Globus pallidus (tissue), 1 donor: ENCODE data around the gene ALDH4A1.
"Not testable (repeated sequence)": the region's sequence is repeated elsewhere in the genome, so short reads cannot be mapped to it uniquely, and the experiment has no call there.

Source experiments
- DNase-seq: peaks from one replicate; pipeline ENCODE4 v3.0.0-alpha.2; 2015; ENCODE audit warnings: low spot score

The ALDH4A1 gene

GRCh38 chr1:18900303-18900841 lies 2.0 kb downstream of the ALDH4A1 start:
- DNase-seq = no peak

- DNase-seq = no peak
These were observed 2.8 kb downstream of the ALDH4A1 start for GRCh38 chr1:18899363-18900049.

GRCh38 chr1:18898567-18898966 lies 3.8 kb downstream of the ALDH4A1 start:
- DNase-seq = no peak

GRCh38 chr1:18895317-18895716 lies 7.0 kb downstream of the ALDH4A1 start:
- DNase-seq = no peak

GRCh38 chr1:18893120-18893519 lies 9.2 kb downstream of the ALDH4A1 start:
- DNase-seq = no peak

- DNase-seq = not testable (repeated sequence)
These were observed 10.5 kb downstream of the ALDH4A1 start for GRCh38 chr1:18891858-18892257.

- DNase-seq = no peak
These were observed 11.0 kb downstream of the ALDH4A1 start for GRCh38 chr1:18891426-18891780.

GRCh38 chr1:18890706-18891425 lies 11.5 kb downstream of the ALDH4A1 start:
- peak; percentile 53 for DNase-seq

- no peak for DNase-seq
These were observed 16.4 kb downstream of the ALDH4A1 start for GRCh38 chr1:18886003-18886335.

- DNase-seq = no peak
These were observed 16.9 kb downstream of the ALDH4A1 start for GRCh38 chr1:18885311-18886002.

GRCh38 chr1:18884727-18885126 lies 17.6 kb downstream of the ALDH4A1 start:
- no peak for DNase-seq

- DNase-seq = no peak
These were observed 18.0 kb downstream of the ALDH4A1 start for GRCh38 chr1:18884419-18884717.

- peak; percentile 68 for DNase-seq
These were observed 18.5 kb downstream of the ALDH4A1 start for GRCh38 chr1:18883636-18884418.

GRCh38 chr1:18883079-18883478 lies 19.3 kb downstream of the ALDH4A1 start:
- DNase-seq = no peak

GRCh38 chr1:18882486-18882885 lies 19.9 kb downstream of the ALDH4A1 start:
- peak; percentile 47 for DNase-seq

- DNase-seq = no peak
These were observed 20.5 kb downstream of the ALDH4A1 start for GRCh38 chr1:18881642-18882431.

GRCh38 chr1:18881164-18881563 lies 21.2 kb downstream of the ALDH4A1 start:
- DNase-seq = no peak

GRCh38 chr1:18880585-18880984 lies 21.8 kb downstream of the ALDH4A1 start:
- no peak for DNase-seq

- no peak for DNase-seq
These were observed 22.5 kb downstream of the ALDH4A1 start for GRCh38 chr1:18879791-18880309.

GRCh38 chr1:18879215-18879790 lies 23.1 kb downstream of the ALDH4A1 start:
- no peak for DNase-seq
